GM18861 (cell line): ENCODE measurements around the gene VTI1B.

ENCODE experiments used
- ATAC-seq: cut with Tn5 transposase; IDR thresholded peaks from one replicate; pipeline ENCODE4 v1.9.1; 2021; ENCODE audit not compliant: unreplicated experiment

The VTI1B gene

GRCh38 chr14:67680121-67680602 lies 5.7 kb upstream of the VTI1B start:
- ATAC-seq = peak; percentile 91

- ATAC-seq = no peak
These were observed 4.6 kb upstream of the VTI1B start for GRCh38 chr14:67679006-67679405.

DNA sequence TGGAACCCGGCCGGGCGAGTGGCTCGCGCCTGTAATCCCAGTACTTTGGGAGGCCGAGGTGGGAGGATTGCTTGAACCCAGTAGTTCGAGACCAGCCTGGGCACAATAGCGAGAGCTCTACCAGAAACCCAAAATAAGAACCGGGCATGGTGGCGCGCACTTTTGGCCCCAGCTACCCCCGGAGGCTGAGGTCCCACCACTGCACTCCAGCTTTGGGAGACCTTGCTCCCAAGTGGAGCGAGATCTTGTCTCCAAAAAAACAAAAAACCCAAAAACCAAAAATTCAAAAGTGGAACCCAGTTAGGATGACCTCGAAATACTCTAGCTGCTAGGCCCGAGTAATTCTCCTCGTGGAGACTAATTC lies 769 bp upstream of the VTI1B start:
- no peak for ATAC-seq

DNA sequence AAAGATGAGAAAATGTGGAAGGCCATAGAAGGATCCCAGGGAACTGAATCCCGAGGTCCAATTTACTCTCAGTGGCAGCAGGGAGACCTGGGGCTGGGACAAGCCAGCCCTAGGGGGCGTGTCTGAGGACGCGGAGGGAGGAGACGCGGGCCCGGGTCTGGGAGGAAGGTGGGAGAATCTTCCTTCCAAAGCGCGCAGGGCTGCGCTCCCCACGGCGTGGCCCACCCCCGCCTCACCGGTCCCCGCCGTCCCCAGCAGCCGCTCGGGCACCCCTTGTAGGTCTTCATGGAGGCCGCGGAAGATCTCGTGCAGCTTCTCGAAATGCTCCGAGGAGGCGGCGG lies 323 bp downstream of the VTI1B start:
- peak; percentile 24 for ATAC-seq

GRCh38 chr14:67673451-67673850 lies 981 bp downstream of the VTI1B start:
- no peak for ATAC-seq

DNA sequence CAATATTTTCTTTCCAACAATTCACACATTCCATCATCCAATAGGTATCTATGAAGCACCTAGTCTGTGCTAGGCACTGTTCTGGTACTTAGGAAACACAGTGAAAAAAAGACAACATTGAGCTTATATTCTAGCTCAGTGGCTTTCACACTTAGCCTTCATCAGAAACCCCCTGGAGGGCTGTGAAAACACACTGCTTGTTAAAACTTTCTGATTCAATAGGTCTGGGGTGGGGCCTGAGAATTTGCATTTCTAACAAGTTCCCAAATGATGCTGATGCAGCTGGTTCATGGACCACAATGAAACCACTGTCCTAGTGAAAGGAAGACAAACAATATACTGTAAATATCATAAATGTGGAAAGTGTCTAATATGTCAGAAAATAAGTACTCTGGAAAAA lies 5.9 kb downstream of the VTI1B start:
- no peak for ATAC-seq

DNA sequence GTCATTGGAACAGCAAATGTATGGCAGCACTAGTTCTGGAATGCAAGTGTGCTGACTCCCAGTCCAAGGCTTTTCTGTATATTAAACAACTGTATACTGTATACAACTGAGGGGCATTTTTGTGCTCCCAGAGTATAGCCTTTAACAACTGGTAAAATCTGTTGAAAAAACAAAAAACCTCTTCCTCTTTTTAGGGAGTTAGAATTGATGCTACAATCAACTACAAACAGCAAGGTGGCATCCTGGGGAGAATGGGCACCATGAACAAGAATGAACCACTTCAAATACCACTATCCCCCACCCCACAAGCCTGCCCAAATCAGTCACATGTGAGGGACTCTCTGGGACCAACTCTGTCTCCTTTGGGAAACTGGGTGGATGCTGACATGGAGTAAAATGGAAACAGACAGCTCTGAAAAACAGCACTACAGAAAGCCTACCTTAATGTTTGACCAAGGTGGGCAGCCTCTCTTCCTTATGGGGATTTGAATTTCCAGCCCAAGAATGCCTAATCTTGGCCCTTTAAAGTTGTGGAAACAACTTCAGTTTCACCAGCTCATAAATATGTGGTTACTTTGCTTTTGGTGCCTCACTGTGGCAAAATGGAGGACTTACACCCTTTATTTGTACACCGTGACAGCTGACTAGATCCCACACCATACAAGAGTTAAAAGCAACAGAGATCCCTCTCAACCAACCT lies 7.5 kb downstream of the VTI1B start:
- ATAC-seq = no peak

- no peak for ATAC-seq
These were observed 8.6 kb downstream of the VTI1B start for GRCh38 chr14:67665868-67666267.

- ATAC-seq = no peak
These were observed 10.8 kb downstream of the VTI1B start for GRCh38 chr14:67663633-67664032.

DNA sequence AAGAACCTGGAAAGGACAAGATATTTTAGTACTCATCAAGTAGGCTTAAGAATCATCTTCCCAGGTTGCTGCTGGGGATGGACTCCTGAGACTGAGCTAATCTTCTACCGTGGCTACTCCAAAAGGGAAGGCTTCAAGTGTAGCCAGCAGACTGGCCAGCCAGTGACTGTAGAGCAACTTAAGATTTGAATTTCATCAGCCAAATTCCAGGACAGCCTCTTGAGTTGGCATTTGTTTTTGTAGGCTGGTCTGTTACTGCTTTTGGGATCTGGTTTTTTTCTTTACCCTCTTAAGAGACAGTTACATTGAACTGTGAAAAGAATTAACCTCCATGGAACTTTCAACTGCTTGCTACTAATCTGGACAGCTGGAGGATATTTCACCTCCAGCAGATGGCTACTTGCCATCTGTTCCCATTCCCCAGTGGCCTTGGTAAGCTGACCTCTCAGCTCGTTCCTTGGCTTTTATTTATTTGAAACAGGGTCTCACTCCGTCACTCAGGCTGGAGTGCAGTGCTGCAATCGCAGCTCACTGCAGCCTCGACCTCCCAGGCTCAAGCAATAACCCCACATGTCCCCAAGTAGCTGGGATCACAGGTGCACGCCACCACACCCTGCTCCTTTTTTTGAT lies 20.7 kb downstream of the VTI1B start:
- no peak for ATAC-seq

- no peak for ATAC-seq
These were observed 22.2 kb downstream of the VTI1B start for GRCh38 chr14:67652189-67652588.

- no peak for ATAC-seq
These were observed 23.7 kb downstream of the VTI1B start for GRCh38 chr14:67650694-67651093.

DNA sequence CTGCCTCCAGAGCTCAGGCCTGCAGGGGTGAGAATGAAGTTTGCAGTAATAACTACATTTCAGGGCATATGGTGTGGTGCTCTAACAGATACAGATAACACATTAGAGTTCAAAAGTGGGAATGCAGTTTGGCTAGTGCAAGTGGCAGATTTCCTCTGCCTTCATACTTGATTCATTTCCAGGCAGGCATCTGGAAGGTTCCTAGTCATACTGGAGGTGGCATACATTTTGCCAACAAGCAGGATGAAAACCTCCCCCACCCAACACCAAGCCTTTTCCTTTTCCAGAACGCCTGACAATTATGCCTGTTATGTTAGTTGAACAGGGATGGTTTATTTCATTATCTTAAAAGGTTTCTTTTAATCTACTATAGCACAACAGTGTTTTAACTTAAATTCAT lies 24.3 kb downstream of the VTI1B start:
- no peak for ATAC-seq

GRCh38 chr14:67646131-67646530 lies 28.3 kb downstream of the VTI1B start:
- ATAC-seq = no peak

GRCh38 chr14:67645414-67645813 lies 29.0 kb downstream of the VTI1B start:
- no peak for ATAC-seq

DNA sequence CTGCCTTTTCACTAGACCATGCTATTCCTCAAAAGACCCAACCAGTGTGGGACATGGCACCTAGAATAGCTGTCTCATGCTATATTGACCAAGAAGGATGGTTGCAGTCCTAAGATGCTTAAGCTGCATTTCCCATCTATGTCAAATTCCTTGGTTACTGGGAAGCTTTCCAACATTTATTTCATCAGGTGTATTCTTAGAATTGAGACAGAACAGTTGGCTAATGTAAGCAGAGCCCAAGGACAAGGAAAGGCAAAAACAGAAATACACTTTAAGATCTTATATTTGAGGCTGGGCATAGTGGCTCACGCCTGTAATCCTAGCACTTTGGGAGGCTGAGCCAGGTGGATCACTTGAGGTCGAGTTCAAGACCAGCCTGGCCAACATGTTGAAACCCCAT lies 30.0 kb downstream of the VTI1B start:
- no peak for ATAC-seq

DNA sequence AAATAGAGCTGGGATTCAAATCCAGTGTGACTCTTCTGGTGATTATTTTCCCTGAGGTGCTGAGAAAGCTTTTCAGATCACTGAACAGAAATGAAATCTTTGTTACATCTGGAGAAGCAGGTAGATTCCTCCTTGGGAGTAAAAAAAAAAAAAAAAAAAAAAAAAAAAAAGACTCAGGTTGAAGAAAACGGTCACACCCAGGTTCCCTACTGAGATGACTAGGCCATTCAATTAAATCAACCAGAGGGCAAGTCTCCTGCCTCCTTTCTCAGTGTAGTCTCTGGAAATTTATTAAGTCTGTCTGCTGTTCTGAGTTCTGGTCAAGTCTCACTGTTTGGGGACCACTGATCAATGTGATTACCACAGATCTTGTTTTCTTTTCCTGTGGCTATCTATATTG lies 30.7 kb downstream of the VTI1B start:
- no peak for ATAC-seq

GRCh38 chr14:67641902-67642749 lies 32.3 kb downstream of the VTI1B start:
- ATAC-seq = no peak

- no peak for ATAC-seq
These were observed 33.0 kb downstream of the VTI1B start for GRCh38 chr14:67641480-67641879.

- no peak for ATAC-seq
These were observed 35.8 kb downstream of the VTI1B start for GRCh38 chr14:67638642-67639041.

- ATAC-seq = no peak
These were observed 38.0 kb downstream of the VTI1B start for GRCh38 chr14:67636361-67636919.
